ENCODE data around the gene FIBP. TPM values are rescaled to one million over a fixed set of nuclear protein-coding genes. Genes with fewer than 3 reads are reported as not detected.

Gene FIBP
- total and polyA plus RNA-seq, 10 of the 15 experiments (the other 5 are each of a cell fraction or from before 2014, with no cell fraction given) = 65.1 to 182 (median 94.6) TPM

- TF ChIP-seq CEBPZ (IDR thresholded peaks at IDR 0.05; ENCODE audit: low read depth, low read length) = no peak
- TF ChIP-seq, protein P1, sequence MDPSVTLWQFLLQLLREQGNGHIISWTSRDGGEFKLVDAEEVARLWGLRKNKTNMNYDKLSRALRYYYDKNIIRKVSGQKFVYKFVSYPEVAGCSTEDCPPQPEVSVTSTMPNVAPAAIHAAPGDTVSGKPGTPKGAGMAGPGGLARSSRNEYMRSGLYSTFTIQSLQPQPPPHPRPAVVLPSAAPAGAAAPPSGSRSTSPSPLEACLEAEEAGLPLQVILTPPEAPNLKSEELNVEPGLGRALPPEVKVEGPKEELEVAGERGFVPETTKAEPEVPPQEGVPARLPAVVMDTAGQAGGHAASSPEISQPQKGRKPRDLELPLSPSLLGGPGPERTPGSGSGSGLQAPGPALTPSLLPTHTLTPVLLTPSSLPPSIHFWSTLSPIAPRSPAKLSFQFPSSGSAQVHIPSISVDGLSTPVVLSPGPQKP (IDR thresholded peaks at IDR 0.05; ENCODE audit: low read depth, low read length) = no peak
- TF ChIP-seq IRF3 (IDR thresholded peaks at IDR 0.05) = 0 out of 2 replicates have a peak, but pooled peaks have one; percentile 2
- TF ChIP-seq, protein P2, sequence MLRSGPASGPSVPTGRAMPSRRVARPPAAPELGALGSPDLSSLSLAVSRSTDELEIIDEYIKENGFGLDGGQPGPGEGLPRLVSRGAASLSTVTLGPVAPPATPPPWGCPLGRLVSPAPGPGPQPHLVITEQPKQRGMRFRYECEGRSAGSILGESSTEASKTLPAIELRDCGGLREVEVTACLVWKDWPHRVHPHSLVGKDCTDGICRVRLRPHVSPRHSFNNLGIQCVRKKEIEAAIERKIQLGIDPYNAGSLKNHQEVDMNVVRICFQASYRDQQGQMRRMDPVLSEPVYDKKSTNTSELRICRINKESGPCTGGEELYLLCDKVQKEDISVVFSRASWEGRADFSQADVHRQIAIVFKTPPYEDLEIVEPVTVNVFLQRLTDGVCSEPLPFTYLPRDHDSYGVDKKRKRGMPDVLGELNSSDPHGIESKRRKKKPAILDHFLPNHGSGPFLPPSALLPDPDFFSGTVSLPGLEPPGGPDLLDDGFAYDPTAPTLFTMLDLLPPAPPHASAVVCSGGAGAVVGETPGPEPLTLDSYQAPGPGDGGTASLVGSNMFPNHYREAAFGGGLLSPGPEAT (IDR thresholded peaks at IDR 0.05; ENCODE audit: low read depth) = peak; percentile 70; the same call in 1 of the 2 replicates
- TF ChIP-seq ATF3 (IDR thresholded peaks at IDR 0.05; ENCODE audit: borderline replicate concordance, extremely low read depth, low read depth, low read length) = no peak
- TF ChIP-seq SMAD1 (IDR thresholded peaks at IDR 0.05; ENCODE audit: low read depth, partially characterized antibody) = peak; percentile 28
- peak; percentile 84 for TF ChIP-seq CHD2 (IDR thresholded peaks at IDR 0.05; ENCODE audit: borderline replicate concordance, low read depth, low read length)
- peak; percentile 54 for TF ChIP-seq MEF2B (IDR thresholded peaks at IDR 0.05; ENCODE audit: partially characterized antibody, poor library complexity, severe bottlenecking)
- no peak for TF ChIP-seq SIX5 (IDR thresholded peaks at IDR 0.05; ENCODE audit: low read depth, low read length, severe bottlenecking)
- peak; percentile 60 for TF ChIP-seq TAF1 (IDR thresholded peaks at IDR 0.05; ENCODE audit: borderline replicate concordance, low read depth, low read length)
- peak; percentile 57; the same call in 1 of the 2 replicates for TF ChIP-seq DPF2 (IDR thresholded peaks at IDR 0.05)
- TF ChIP-seq NBN (IDR thresholded peaks at IDR 0.05) = peak; percentile 94
- peak; percentile 54; the same call in 1 of the 2 replicates for TF ChIP-seq MTA2 (IDR thresholded peaks at IDR 0.05; ENCODE audit: low read depth)
- peak; percentile 80 for TF ChIP-seq IKZF1 (conservative IDR thresholded peaks at IDR 0.05)
- TF ChIP-seq BCL3 (IDR thresholded peaks at IDR 0.05; ENCODE audit: borderline replicate concordance, insufficient read depth, low read depth, low read length, poor library complexity, severe bottlenecking) = peak; percentile 39
- TF ChIP-seq ZNF384 (IDR thresholded peaks at IDR 0.05; ENCODE audit: borderline replicate concordance, low read depth, low read length) = peak; percentile 84
- TF ChIP-seq CTCF (IDR thresholded peaks at IDR 0.05 in 2 of 3, conservative IDR thresholded peaks at IDR 0.05 in 1 of 3; ENCODE audit: control insufficient read depth in 2 of 3, extremely low read depth in 1 of 3, insufficient read depth in 1 of 3, low read depth in 3 of 3, low read length in 3 of 3) = no peak
- peak; percentile 63; the same call in 1 of the 2 replicates for TF ChIP-seq EED (IDR thresholded peaks at IDR 0.05; ENCODE audit: low read depth)
Measured at GRCh38 chr11:65927904-65928397, 39.7 kb upstream of the FIBP start (continued).

Measured in GM12878 (cell line).